GM12891 (cell line): ENCODE measurements around the gene TSHZ3. TPM values are rescaled to one million over a fixed set of nuclear protein-coding genes. Genes with fewer than 3 reads are reported as not detected.

Experiments used
- DNase-seq: peaks from one replicate; pipeline ENCODE4 v3.0.0; 2011; ENCODE audit warnings: low spot score; ENCODE audit not compliant: insufficient read length
- FAIRE-seq: peaks from 2 replicates; lab custom pipeline; 2011; peaks lifted over from hg19 to GRCh38; lab: Jason Lieb, UNC
- PAX5 ChIP-seq: IDR thresholded peaks from 2 replicates; pipeline ENCODE4 v1.6.1; 2011; ENCODE audit warnings: low read length, moderate library complexity, mild to moderate bottlenecking; ENCODE audit not compliant: insufficient read depth, severe bottlenecking
- POLR2A ChIP-seq: IDR thresholded peaks from 2 replicates; pipeline ENCODE4 v1.6.1; 2011; ENCODE audit warnings: low read depth, low read length, control low read depth
- POLR2AphosphoS5 ChIP-seq: IDR thresholded peaks from 2 replicates; pipeline ENCODE4 v1.6.1; 2011; ENCODE audit warnings: low read depth, low read length, control low read depth
- POU2F2 ChIP-seq: IDR thresholded peaks from 2 replicates; pipeline ENCODE4 v1.6.1; 2011; ENCODE audit warnings: low read depth, mild to moderate bottlenecking, control low read depth, low read length, moderate library complexity
- SPI1 ChIP-seq: IDR thresholded peaks from 2 replicates; pipeline ENCODE4 v1.6.1; 2011; ENCODE audit warnings: low read depth, low read length, control low read depth
- TAF1 ChIP-seq: IDR thresholded peaks from 2 replicates; pipeline ENCODE4 v1.6.1; 2011; ENCODE audit warnings: low read depth, low read length, control low read depth
- polyA plus RNA-seq: library from polyadenylated mRNA; unstranded; fragments of >200 nt; gene quantifications from one replicate; pipeline ENCODE4 v1.2.1, GENCODE V29; 2012; ENCODE audit warnings: low read depth, missing spikeins, inconsistent platforms; ENCODE audit not compliant: missing spikeins

Gene TSHZ3, protein sequence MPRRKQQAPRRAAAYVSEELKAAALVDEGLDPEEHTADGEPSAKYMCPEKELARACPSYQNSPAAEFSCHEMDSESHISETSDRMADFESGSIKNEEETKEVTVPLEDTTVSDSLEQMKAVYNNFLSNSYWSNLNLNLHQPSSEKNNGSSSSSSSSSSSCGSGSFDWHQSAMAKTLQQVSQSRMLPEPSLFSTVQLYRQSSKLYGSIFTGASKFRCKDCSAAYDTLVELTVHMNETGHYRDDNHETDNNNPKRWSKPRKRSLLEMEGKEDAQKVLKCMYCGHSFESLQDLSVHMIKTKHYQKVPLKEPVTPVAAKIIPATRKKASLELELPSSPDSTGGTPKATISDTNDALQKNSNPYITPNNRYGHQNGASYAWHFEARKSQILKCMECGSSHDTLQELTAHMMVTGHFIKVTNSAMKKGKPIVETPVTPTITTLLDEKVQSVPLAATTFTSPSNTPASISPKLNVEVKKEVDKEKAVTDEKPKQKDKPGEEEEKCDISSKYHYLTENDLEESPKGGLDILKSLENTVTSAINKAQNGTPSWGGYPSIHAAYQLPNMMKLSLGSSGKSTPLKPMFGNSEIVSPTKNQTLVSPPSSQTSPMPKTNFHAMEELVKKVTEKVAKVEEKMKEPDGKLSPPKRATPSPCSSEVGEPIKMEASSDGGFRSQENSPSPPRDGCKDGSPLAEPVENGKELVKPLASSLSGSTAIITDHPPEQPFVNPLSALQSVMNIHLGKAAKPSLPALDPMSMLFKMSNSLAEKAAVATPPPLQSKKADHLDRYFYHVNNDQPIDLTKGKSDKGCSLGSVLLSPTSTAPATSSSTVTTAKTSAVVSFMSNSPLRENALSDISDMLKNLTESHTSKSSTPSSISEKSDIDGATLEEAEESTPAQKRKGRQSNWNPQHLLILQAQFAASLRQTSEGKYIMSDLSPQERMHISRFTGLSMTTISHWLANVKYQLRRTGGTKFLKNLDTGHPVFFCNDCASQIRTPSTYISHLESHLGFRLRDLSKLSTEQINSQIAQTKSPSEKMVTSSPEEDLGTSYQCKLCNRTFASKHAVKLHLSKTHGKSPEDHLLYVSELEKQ
- polyA plus RNA-seq: not detected

- no peak for FAIRE-seq
- TF ChIP-seq POLR2AphosphoS5: no peak
- no peak for TF ChIP-seq POLR2A
- TF ChIP-seq POU2F2: no peak
- no peak for TF ChIP-seq SPI1
- TF ChIP-seq PAX5: no peak
- TF ChIP-seq TAF1: no peak
- no peak for DNase-seq
These were observed at the start of gene TSHZ3 for GRCh38 chr19:31349160-31349881. Gene TSHZ3, minus strand, starts transcription at chr19:31349436. Its CDS starts 217 bp downstream, at chr19:31349219.

DNA sequence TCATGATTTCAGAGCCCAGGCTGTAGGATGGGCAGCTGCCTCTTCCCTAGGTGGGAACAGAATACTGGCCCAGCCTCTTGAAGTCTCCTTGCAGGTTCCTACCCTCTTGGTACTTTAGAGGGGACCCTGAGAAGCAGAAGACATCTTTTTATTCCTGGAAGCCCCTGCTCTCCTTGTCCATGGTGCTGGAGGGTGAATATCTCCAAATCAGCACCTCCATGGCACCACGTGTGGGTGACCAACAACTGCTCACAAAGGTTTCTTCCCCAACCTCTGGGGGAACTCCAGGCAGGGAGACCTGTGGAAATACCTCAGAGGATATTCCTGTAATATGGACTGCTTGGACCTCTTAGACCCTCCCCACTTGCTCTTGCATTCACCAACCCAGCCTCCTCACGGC, 48.1 kb upstream of the TSHZ3 start:
- DNase-seq: no peak
- no peak for FAIRE-seq
- TF ChIP-seq POLR2AphosphoS5 (no peak), PAX5 (no peak), POLR2A (no peak), TAF1 (no peak)

DNA sequence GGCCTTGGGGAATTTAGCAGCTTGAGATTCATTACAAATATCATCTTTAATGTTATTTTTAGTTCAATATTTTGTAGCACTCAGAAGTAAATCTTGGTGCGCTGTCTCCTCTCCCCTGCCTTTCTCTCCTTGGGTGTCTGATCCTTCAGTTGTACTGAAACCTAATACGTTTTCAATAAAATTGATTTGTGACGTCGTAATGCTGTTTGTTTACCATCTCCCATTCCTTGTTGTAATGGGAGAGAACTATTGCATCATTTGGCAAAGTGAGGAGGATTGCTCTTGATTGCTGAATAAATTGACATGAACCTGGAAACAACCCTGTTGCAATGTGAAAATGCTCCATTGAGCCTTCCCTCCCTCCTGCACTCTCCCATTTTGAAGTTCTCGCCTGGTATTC, 43.2 kb upstream of the TSHZ3 start:
- no peak for DNase-seq

GRCh38 chr19:31391518-31391917, 42.3 kb upstream of the TSHZ3 start:
- no peak for FAIRE-seq
- TF ChIP-seq SPI1 (no peak), POU2F2 (no peak), POLR2A (no peak), POLR2AphosphoS5 (no peak), TAF1 (no peak), PAX5 (no peak)

More for the DNA sequence above, 43.2 kb upstream of the TSHZ3 start:
- no peak for TF ChIP-seq PAX5
- no peak for TF ChIP-seq POLR2A
- no peak for TF ChIP-seq SPI1
- TF ChIP-seq POU2F2: no peak
- no peak for TF ChIP-seq POLR2AphosphoS5
- no peak for TF ChIP-seq TAF1
- FAIRE-seq: no peak

GRCh38 chr19:31390711-31391110, 41.5 kb upstream of the TSHZ3 start:
- DNase-seq (no peak), FAIRE-seq (no peak)
- no peak for TF ChIP-seq POLR2A

More at GRCh38 chr19:31391518-31391917, 42.3 kb upstream of the TSHZ3 start:
- no peak for DNase-seq

- DNase-seq (no peak), FAIRE-seq (no peak)
- TF ChIP-seq POU2F2 (no peak), POLR2AphosphoS5 (no peak), SPI1 (no peak), POLR2A (no peak), TAF1 (no peak)
These were observed 40.6 kb upstream of the TSHZ3 start for GRCh38 chr19:31389874-31390273.

- DNase-seq: no peak
- no peak for FAIRE-seq
- TF ChIP-seq POLR2AphosphoS5 (no peak), POU2F2 (no peak), TAF1 (no peak), POLR2A (no peak), PAX5 (no peak), SPI1 (no peak)
These were observed 38.6 kb upstream of the TSHZ3 start for GRCh38 chr19:31387717-31388301.

DNA sequence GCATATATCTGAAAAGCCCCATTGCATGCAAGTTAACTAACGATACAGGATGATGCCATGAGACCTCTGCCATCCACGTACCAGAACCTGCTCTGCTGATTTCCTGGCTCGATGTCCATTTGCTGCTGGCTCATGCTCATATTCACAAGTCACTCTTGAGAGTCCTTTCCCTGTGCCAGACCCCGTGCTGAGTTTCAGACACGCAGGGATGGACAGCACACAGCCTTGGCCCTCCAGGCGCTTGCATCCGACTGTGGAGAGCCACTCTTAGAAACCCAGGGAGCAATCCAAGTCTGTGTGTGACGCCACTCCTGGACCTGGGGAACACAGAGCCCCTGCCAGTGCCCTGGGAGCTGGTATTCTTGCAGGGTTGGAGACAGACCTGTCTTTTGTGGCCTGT, 37.6 kb upstream of the TSHZ3 start:
- FAIRE-seq: no peak

More for the DNA sequence above, 37.6 kb upstream of the TSHZ3 start:
- DNase-seq: no peak
- TF ChIP-seq POU2F2: no peak
- TF ChIP-seq PAX5: no peak
- no peak for TF ChIP-seq SPI1
- TF ChIP-seq TAF1: no peak
- no peak for TF ChIP-seq POLR2A
- no peak for TF ChIP-seq POLR2AphosphoS5
